Skeletal muscle satellite cell (primary cell): ENCODE results near the gene TMEM175.
"Not testable (repeated sequence)": the region's sequence is repeated elsewhere in the genome, so short reads cannot be mapped to it uniquely, and the experiment has no call there.

Experiments
- H3K27me3 ChIP-seq: 2 replicates; pipeline ENCODE4 v1.7.0; 2013; ENCODE audit warnings: low read length; ENCODE audit not compliant: control insufficient read depth, insufficient read depth
- H3K36me3 ChIP-seq: 2 replicates; pipeline ENCODE4 v1.7.0; 2013; ENCODE audit warnings: mild to moderate bottlenecking, control low read depth, low read length; ENCODE audit not compliant: insufficient read depth
- H3K4me1 ChIP-seq: 2 replicates; pipeline ENCODE4 v1.7.0; 2013; ENCODE audit warnings: low read length; ENCODE audit not compliant: control insufficient read depth, insufficient read depth
- H3K4me2 ChIP-seq: 2 replicates; pipeline ENCODE4 v1.7.0; 2013; ENCODE audit warnings: mild to moderate bottlenecking, low read length
- H3K4me3 ChIP-seq: 2 replicates; pipeline ENCODE4 v1.7.0; 2013; ENCODE audit warnings: low read length
- H3K9ac ChIP-seq: 2 replicates; pipeline ENCODE4 v1.7.0; 2013; ENCODE audit warnings: mild to moderate bottlenecking, low read depth, low read length, moderate library complexity
- H3K9me3 ChIP-seq: replicated peaks from 2 replicates; pipeline ENCODE4 v1.7.0; 2013; ENCODE audit warnings: mild to moderate bottlenecking, control low read depth, low read length

Gene TMEM175

DNA sequence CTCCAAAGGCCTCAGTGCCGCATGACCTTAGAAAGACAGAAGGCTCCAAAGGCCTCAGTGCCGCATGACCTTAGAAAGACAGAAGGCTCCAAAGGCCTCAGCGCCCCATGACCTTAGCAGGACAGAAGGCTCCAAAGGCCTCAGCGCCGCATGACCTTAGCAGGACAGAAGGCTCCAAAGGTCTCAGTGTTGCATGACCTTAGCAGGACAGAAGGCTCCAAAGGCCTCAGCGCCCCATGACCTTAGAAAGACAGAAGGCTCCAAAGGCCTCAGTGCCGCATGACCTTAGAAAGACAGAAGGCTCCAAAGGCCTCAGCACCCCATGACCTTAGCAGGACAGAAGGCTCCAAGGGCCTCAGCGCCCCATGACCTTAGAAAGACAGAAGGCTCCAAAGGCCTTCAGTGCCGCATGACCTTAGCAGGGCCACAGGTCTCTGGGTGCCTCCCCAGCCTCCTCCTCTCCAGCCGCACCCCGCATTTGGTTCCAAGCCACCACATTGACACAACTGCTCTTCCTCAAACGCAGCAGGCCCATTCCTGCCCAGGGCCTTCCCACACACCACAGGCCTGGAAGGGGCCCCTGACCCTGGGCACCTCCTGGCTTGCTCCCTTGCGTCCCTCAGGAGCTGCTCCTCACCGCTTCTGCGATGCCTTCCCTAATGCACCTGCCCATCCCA, 13.1 kb upstream of the TMEM175 start:
- not testable (repeated sequence) for H3K4me1 ChIP-seq, H3K27me3 ChIP-seq, H3K4me2 ChIP-seq, H3K9me3 ChIP-seq, H3K4me3 ChIP-seq, H3K9ac ChIP-seq, H3K36me3 ChIP-seq

DNA sequence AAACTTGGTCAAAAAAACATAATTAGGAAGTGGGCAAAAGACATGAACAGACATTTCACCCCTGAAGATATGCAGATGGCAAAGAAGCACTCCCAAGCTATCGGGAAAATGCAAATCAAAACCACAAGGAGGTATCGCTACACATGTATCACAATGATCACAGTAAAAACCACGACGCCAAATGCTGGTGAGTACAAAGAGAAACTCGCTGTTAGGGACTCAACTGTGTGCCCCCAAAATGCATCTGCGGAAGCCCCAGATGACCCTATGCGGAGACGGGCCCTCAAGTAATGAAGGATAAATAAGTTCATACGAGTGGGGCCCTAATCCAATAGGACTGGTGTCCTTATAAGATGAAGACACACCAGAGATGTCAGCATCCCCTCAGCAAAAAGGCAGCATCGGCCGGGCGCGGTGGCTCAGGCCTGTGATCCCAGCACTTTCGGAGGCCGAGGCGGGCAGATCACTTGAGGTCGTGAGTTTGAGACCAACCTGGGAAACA, 10.4 kb upstream of the TMEM175 start:
- no peaks in the 10 kb centered on the region for H3K4me1 ChIP-seq
- H3K4me3 ChIP-seq: no peak overlapping the region
- H3K27me3 ChIP-seq: no peaks in the 10 kb centered on the region
- H3K4me2 ChIP-seq: no peak overlapping the region
- H3K36me3 ChIP-seq: peaks cover 4% of the 10 kb centered on the region
- H3K9me3 ChIP-seq: no peaks in the 10 kb centered on the region
- H3K9ac ChIP-seq: no peak overlapping the region

DNA sequence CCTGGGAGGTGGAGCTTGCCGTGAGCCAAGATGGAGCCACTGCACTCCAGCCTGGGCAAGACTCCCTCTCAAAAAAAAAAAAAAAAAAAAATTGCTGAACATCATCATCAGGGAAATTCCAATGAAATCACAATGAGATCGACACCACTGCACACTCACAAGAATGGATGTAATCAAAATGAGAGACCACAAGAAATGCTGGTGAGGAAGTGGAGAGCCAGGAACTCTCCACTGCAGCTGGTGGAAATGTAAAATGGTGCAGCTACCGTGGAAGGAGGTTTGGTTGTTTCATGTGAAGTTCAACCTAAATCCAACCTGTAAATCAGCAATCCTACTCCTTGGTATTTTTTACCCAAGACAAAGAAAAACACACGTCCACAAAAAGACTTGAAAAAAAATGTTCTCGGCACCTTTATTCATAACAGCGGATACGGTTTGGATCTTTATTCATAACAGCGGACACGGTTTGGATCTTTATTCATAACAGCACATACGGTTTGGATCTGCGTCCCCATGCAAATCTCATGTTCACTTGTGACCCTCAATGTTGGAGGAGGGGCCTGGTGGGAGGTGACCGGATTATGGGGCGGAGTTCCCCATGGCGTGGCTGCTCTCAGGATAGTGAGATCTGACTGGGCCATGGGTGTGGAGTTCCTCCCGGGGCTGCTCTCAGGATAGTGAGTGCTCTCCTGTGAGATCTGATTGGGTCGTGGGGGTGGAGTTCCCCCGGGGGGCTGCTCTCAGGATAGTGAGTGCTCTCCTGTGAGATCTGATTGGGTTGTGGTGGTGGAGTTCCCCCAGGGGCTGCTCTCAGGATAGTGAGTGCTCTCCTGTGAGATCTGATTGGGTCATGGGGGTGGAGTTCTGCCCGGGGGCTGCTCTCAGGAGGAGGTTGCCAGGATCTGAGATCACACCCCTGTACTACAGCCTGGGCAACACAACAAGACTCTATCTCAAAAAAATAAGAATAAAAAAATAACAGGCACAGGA, 7.9 kb upstream of the TMEM175 start:
- no peaks in the 10 kb centered on the region for H3K9me3 ChIP-seq
- H3K4me3 ChIP-seq: no peak overlapping the region
- H3K9ac ChIP-seq: no peak overlapping the region
- H3K36me3 ChIP-seq: peaks cover 4% of the 10 kb centered on the region
- H3K4me1 ChIP-seq: no peaks in the 10 kb centered on the region
- no peak overlapping the region for H3K4me2 ChIP-seq
- H3K27me3 ChIP-seq: no peaks in the 10 kb centered on the region

DNA sequence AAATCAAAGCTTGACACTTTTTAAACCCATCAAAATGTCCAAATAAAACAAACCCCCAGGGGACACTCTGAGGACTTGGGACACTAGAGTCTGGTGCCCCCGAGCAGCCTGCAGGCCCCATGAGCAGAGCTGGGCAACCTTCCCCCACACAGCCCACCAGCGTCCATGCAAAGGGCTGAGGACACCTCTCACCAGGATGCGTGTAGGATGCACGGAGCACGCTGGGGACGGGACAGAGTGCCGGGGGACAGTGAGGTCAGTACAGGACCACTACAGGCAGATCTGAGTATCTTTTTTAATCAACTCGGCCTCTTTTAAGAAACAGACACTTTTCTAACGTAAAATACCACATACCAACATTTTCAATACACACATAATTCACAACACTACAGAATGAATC, 7.1 kb upstream of the TMEM175 start:
- Histone ChIP-seq H3K9me3 (no peaks in the 10 kb centered on the region), H3K4me2 (no peak overlapping the region), H3K9ac (no peak overlapping the region), H3K4me1 (peaks cover 6% of the 10 kb centered on the region), H3K27me3 (no peaks in the 10 kb centered on the region), H3K36me3 (peaks cover 4% of the 10 kb centered on the region), H3K4me3 (no peak overlapping the region)

GRCh38 chr4:925771-926500, 6.3 kb upstream of the TMEM175 start:
- no peaks in the 10 kb centered on the region for H3K9me3 ChIP-seq
- H3K36me3 ChIP-seq: peaks cover 4% of the 10 kb centered on the region
- no peak overlapping the region for H3K4me3 ChIP-seq
- H3K4me2 ChIP-seq: no peak overlapping the region
- H3K4me1 ChIP-seq: peaks cover 14% of the 10 kb centered on the region
- H3K27me3 ChIP-seq: no peaks in the 10 kb centered on the region
- no peak overlapping the region for H3K9ac ChIP-seq

DNA sequence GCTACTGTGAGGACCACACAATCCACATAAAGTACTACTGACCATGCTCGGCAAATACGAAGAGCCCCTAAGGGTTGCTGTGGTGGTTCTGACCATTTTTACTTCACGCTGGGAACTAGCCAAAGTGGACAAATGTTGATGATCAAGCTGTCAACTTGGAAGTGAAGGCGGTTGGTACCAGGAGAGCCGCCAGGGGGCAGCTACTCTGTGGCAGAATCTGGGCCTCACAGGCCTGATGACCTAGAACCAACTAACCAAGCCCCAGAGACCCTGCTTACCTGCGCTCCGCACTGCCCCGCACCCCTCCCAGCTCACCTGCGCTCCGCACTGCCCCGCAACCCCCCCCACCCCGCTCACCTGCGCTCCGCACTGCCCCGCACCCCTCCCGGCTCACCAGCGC, 5.7 kb upstream of the TMEM175 start:
- H3K4me1 ChIP-seq: peaks cover 14% of the 10 kb centered on the region
- H3K36me3 ChIP-seq: peaks cover 4% of the 10 kb centered on the region
- no peaks in the 10 kb centered on the region for H3K27me3 ChIP-seq
- H3K9ac ChIP-seq: no peak overlapping the region
- H3K4me2 ChIP-seq: no peak overlapping the region
- H3K4me3 ChIP-seq: no peak overlapping the region
- H3K9me3 ChIP-seq: no peaks in the 10 kb centered on the region

- H3K4me1 ChIP-seq: peaks cover 14% of the 10 kb centered on the region
- H3K27me3 ChIP-seq, H3K9ac ChIP-seq, H3K4me2 ChIP-seq, H3K36me3 ChIP-seq, H3K9me3 ChIP-seq, H3K4me3 ChIP-seq: not testable (repeated sequence)
Observed at GRCh38 chr4:927566-927965, 4.7 kb upstream of the TMEM175 start.

- Histone ChIP-seq H3K4me2 (no peak overlapping the region), H3K36me3 (no peaks in the 10 kb centered on the region), H3K27me3 (no peaks in the 10 kb centered on the region), H3K9ac (no peak overlapping the region), H3K4me3 (no peak overlapping the region), H3K9me3 (no peaks in the 10 kb centered on the region), H3K4me1 (peaks cover 18% of the 10 kb centered on the region)
Observed at GRCh38 chr4:929096-929765, 3.0 kb upstream of the TMEM175 start.

DNA sequence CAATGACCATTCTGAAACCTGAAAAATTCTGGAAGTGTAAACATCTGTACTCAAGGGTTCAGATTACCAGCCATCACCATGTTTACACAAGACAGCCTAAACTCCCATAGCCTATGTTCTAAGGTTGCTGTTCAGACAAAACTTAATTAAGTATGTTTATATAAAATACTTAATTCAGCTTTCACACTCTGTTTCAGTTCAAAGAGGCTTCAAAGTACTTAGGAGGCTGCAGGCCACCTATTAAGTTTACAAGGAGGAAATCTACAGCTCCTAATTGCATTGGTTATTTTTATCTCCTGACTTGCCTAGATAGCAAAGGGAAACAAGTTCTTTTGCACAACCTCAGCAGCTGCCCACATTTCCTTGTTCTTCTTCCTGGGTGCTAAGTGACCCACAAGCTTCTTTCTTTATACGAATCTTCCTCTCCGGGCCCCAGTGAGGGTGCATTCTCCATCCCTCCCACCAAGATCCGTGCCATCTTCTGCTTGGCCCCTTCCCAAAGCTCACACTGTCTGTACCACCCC, 2.2 kb upstream of the TMEM175 start:
- H3K36me3 ChIP-seq: no peaks in the 10 kb centered on the region
- no peaks in the 10 kb centered on the region for H3K9me3 ChIP-seq
- H3K27me3 ChIP-seq: no peaks in the 10 kb centered on the region
- H3K9ac ChIP-seq: peak overlapping the region; percentile 99
- peak overlapping the region; percentile 95 for H3K4me3 ChIP-seq
- H3K4me1 ChIP-seq: peaks cover 18% of the 10 kb centered on the region
- peak overlapping the region; percentile 93 for H3K4me2 ChIP-seq

- peak overlapping the region; percentile 99 for H3K9ac ChIP-seq
- H3K27me3 ChIP-seq: no peaks in the 10 kb centered on the region
- H3K9me3 ChIP-seq: no peaks in the 10 kb centered on the region
- H3K4me2 ChIP-seq: peak overlapping the region; percentile 93
- H3K4me3 ChIP-seq: peak overlapping the region; percentile 95
- H3K4me1 ChIP-seq: peaks cover 18% of the 10 kb centered on the region
- no peaks in the 10 kb centered on the region for H3K36me3 ChIP-seq
Observed at GRCh38 chr4:930827-931193, 1.4 kb upstream of the TMEM175 start.
